ENCODE measurements around the gene TCF20.

Gene TCF20

DNA sequence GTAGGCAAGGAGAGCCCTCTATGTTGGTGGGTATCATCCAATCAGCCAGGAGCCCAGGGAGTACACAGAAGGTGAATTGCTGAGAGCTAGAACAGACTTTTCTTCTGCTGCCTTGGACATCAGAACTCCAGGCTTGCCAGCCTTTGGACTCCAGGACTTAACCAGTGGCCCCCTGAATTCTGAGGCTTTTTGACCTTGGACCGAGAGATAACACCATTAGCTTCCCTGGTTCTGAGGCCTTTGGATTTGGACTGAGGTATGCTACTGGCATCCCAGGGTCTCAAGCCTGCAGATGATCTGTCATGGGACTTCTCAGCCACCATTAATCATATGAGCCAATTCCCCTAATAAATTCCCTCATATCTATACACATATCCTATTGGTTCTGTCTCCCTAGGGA, 21.5 kb downstream of the TCF20 start:
- FAIRE-seq = no peak
- no peak for DNase-seq (ENCODE audit: insufficient read length, low spot score)

DNA sequence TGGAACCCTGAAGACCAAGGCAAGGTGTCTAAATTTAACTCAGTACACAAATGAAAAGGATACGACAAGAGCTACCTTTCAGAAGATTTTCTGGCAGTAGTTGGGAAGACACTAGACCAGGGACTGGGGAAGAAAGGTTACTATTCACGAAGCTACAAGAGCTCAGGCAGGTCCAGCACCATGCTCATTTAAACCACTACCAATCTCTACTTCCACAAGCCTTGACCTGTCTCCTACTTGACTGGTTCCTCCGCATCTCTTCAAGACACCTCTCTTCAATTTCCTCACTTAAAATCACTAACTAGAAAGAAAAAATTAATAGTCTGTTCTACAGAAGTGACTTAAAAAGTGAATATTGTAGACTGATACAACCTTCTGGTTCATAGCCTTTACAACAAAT, 22.9 kb downstream of the TCF20 start:
- DNase-seq (ENCODE audit: insufficient read length, low spot score) (no peak), FAIRE-seq (no peak)
- TF ChIP-seq, protein P1, sequence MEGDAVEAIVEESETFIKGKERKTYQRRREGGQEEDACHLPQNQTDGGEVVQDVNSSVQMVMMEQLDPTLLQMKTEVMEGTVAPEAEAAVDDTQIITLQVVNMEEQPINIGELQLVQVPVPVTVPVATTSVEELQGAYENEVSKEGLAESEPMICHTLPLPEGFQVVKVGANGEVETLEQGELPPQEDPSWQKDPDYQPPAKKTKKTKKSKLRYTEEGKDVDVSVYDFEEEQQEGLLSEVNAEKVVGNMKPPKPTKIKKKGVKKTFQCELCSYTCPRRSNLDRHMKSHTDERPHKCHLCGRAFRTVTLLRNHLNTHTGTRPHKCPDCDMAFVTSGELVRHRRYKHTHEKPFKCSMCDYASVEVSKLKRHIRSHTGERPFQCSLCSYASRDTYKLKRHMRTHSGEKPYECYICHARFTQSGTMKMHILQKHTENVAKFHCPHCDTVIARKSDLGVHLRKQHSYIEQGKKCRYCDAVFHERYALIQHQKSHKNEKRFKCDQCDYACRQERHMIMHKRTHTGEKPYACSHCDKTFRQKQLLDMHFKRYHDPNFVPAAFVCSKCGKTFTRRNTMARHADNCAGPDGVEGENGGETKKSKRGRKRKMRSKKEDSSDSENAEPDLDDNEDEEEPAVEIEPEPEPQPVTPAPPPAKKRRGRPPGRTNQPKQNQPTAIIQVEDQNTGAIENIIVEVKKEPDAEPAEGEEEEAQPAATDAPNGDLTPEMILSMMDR (IDR thresholded peaks at IDR 0.05; ENCODE audit: insufficient read depth, missing control alignments) = no peak

More for the DNA sequence above, 21.5 kb downstream of the TCF20 start:
- TF ChIP-seq, protein P1 (IDR thresholded peaks at IDR 0.05; ENCODE audit: insufficient read depth, missing control alignments) = no peak

- TF ChIP-seq, protein P1 (IDR thresholded peaks at IDR 0.05; ENCODE audit: insufficient read depth, missing control alignments) = no peak
- DNase-seq (ENCODE audit: insufficient read length, low spot score) = no peak
- FAIRE-seq = no peak
These were observed 26.7 kb downstream of the TCF20 start for GRCh38 chr22:42243802-42244060.

DNA sequence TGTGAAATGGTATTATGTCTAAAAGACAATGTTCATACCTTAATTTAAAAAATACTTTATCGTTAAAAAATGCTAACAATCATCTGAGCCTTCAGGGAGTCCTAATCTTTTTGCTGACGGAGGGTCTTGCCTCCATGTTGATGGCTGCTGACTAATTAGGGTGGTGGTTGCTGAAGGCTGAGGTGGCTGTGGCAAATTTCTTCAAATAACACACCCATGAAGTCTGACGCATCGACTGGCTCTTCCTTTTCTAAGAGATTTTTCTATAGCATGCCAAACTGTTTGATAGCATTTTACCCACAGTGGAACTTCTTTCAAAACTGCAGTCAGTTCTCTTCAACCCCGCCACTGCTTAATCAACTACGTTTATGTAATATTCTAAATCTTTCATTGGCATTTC, 33.6 kb downstream of the TCF20 start:
- TF ChIP-seq, protein P1 (IDR thresholded peaks at IDR 0.05; ENCODE audit: insufficient read depth, missing control alignments) = no peak
- no peak for DNase-seq (ENCODE audit: insufficient read length, low spot score)
- FAIRE-seq = no peak

DNA sequence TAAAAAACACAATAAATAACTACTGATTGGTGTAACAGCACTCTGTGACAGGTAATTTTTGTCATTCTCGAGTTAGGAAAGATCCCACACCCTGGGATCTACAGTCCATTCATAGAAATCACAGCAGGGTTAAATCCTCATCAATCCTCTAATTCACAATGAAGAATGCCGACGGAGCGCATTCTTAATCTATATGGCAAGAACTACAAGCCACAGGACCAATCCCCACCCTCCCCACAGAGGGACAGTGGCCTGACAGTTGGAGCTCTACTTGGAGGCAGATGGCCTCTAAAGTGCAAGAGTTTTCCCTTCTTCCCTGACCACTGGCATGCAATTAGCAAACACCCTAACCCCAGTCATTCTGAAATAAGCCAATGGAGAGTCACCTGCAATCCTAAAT, 34.2 kb downstream of the TCF20 start:
- no peak for DNase-seq (ENCODE audit: insufficient read length, low spot score)
- FAIRE-seq = no peak
- TF ChIP-seq, protein P1 (IDR thresholded peaks at IDR 0.05; ENCODE audit: insufficient read depth, missing control alignments) = no peak

DNA sequence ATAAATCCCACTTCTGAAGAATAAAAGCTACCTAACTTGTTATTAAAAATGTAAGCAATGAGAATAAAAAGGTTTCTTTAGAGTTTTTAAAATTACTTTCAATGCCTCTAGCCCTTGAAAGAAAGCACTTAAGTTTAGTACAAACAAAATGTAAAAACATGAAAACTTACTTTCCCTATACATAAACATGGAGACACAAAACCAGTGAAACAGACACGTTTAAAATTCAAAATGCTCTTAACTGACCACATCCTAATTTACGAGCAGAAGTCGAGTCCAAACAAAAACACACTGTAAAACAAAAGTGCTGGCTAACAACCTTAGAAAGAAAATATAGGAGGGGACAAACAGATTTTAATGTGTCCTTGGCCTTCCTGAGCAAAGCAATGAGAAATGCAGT, 36.6 kb downstream of the TCF20 start:
- DNase-seq (ENCODE audit: insufficient read length, low spot score) (no peak), FAIRE-seq (no peak)
- TF ChIP-seq, protein P1 (IDR thresholded peaks at IDR 0.05; ENCODE audit: insufficient read depth, missing control alignments) = no peak

DNA sequence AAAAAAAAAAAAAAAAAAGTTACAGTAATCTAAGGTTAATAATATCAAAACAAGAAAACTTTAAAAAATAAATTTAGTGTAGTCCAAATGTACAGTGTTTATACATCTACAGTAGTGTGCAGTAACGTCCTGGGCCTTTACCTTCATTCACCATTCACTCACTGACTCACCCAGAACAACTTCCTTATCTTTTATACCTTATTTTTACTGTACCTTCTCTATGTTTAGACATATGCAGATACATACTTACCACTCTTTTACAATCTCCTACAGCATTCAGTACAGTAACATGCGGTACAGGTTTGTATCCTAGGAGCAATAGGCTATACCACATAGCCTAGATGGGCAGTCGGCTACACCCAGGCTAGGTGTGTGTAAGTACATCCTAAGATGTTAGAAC, 38.5 kb downstream of the TCF20 start:
- no peak for FAIRE-seq
- DNase-seq (ENCODE audit: insufficient read length, low spot score) = no peak
- TF ChIP-seq, protein P1 (IDR thresholded peaks at IDR 0.05; ENCODE audit: insufficient read depth, missing control alignments) = no peak
